H1 (cell line): Measurements from ENCODE around the gene TSFM. TPM values are rescaled to one million over a fixed set of nuclear protein-coding genes. Genes with fewer than 3 reads are reported as not detected.

Experiments used
- polyA plus RNA-seq, 7 experiments: library from polyadenylated mRNA; depleted of rRNA in 3 of 7; stranded (reverse) in 5 of 7; unstranded in 2 of 7; fragments of >200 nt in 5 of 7; fragments of 200-250 nt in 2 of 7; gene quantifications; 1 replicate in 5 of 7; 2 replicates in 1 of 7; 4 replicates in 1 of 7; pipeline versions ENCODE4 v1.2.1 to v1.2.3, GENCODE V29; 2011 to 2013; ENCODE audit warnings: missing spikeins in 2 of 7, mixed read lengths in 2 of 7
- total RNA-seq: library from RNA; stranded (reverse); fragmentation: NEBNext Ultra II Directional; extraction: Animal tissue kit (Norgen Biotek cat#: 25700); gene quantifications from 2 replicates; pipeline ENCODE4 v1.2.1, GENCODE V29; 2021
- TF ChIP-seq, protein P1 (sequence below): IDR thresholded peaks from 2 replicates; pipeline ENCODE4 v1.6.1; 2012; ENCODE audit warnings: low read length, inconsistent platforms

Gene TSFM
- total and polyA plus RNA-seq, 2 of the 8 experiments (the other 6 are each of a cell fraction or from before 2014, with no cell fraction given), result 17.4 to 49.8 TPM

DNA sequence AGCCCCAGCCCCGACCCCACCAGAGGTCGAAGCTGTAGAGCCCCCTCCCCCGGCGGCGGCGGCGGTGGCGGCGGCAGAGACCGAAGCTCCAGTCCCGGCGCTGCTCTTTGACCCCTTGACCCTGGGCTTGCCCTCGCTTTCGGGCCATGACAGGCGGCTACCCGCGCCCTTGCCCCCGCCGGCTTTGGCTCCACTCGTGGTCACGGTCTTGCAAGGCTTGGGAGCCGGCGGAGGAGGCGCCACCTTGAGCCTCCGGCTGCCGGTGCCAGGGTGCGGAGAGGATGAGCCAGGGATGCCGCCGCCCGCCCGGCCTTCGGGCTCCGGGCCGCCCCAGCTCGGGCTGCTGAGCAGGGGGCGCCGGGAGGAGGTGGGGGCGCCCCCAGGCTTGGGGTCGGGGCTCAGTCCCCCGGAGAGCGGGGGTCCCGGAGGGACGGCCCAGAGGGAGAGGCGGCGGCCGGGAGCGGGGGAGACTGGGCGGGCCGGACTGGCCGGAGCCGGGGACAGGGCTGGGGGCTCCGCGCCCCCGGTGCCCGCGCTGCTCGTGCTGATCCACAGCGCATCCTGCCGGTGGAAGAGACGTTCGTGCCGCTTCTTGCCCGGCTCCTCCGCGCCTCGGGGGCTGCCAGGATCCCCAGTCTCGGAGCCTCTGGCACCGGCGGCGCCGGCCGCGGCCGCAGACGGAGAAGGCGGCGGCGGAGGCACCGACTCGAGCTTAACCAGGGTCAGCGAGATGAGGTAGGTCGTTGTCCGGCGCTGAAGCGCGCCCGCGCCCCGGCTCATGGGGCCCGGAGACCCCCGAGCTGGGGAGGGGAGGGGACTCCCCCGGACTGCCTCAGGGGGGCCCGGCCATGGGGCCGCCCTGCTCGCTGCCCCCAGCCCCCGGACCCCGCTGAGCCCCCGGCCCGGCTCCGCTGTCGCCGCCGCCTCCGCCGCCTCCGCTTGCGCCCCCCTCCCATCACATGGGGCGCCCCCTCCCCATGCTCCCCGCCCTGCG, 44.8 kb upstream of the TSFM start (continued):
- TF ChIP-seq, protein P1, sequence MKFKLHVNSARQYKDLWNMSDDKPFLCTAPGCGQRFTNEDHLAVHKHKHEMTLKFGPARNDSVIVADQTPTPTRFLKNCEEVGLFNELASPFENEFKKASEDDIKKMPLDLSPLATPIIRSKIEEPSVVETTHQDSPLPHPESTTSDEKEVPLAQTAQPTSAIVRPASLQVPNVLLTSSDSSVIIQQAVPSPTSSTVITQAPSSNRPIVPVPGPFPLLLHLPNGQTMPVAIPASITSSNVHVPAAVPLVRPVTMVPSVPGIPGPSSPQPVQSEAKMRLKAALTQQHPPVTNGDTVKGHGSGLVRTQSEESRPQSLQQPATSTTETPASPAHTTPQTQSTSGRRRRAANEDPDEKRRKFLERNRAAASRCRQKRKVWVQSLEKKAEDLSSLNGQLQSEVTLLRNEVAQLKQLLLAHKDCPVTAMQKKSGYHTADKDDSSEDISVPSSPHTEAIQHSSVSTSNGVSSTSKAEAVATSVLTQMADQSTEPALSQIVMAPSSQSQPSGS, result no peak
